Measurements from ENCODE around the gene GSN.

DNA sequence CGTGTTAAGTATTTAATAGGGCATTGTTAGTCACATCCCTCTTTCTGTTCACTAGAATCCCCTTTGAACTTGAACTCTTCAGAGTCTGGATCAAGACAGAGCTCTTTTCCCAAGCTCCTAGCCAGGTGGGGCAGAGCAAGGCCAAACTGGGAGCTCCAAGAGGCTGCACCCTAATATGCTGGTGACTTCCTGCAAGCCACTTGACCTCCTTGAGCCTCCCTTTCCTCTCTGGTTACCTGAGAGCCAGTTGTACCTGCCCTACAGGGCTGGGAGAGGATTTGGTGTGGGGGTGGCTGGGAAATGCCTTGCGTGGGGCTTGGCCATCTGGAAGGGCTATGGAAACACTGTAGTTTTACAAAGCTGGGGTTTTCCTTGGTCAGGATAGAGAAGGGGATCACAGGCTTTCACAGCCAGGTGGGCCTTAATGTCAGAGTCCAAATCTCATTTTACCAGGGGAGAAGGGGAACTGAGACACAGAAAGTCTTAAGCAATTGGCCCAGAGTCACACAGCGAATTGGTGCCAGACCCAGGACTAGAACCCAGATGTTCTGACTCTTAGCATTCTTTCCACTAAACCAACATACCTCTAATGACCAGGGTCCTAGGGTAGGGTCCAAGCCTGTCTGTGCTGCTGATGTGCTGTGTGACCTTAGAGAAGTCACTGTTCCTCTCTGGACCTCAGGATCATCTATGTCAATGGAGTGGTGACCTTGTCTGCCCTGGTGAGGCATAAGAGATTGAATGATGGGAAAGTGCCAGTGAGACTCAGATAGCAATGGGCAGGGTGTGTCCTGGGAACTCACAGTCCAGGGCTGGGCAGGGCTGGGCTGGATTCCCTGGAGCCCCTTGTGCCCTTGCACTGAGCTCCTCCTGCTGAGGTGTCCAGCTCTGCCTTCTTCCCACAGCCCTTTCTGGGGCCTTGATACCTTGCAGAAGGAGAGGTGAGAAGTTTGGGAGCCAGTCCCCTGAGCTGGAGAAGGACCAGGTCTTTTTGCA, 35.8 kb downstream of the GSN start:
- TF ChIP-seq POLR2A (IDR thresholded peaks at IDR 0.05): no peak
- TF ChIP-seq, protein P1, sequence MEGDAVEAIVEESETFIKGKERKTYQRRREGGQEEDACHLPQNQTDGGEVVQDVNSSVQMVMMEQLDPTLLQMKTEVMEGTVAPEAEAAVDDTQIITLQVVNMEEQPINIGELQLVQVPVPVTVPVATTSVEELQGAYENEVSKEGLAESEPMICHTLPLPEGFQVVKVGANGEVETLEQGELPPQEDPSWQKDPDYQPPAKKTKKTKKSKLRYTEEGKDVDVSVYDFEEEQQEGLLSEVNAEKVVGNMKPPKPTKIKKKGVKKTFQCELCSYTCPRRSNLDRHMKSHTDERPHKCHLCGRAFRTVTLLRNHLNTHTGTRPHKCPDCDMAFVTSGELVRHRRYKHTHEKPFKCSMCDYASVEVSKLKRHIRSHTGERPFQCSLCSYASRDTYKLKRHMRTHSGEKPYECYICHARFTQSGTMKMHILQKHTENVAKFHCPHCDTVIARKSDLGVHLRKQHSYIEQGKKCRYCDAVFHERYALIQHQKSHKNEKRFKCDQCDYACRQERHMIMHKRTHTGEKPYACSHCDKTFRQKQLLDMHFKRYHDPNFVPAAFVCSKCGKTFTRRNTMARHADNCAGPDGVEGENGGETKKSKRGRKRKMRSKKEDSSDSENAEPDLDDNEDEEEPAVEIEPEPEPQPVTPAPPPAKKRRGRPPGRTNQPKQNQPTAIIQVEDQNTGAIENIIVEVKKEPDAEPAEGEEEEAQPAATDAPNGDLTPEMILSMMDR (IDR thresholded peaks at IDR 0.05): no peak

All from gastroesophageal sphincter (tissue), 3 donors.